ENCODE data around the gene MRGPRX2. TPM values are rescaled to one million over a fixed set of nuclear protein-coding genes. Genes with fewer than 3 reads are reported as not detected.

Gene MRGPRX2
- total RNA-seq (ENCODE audit: unreplicated experiment): not detected
- long read RNA-seq: 0 reads

DNA sequence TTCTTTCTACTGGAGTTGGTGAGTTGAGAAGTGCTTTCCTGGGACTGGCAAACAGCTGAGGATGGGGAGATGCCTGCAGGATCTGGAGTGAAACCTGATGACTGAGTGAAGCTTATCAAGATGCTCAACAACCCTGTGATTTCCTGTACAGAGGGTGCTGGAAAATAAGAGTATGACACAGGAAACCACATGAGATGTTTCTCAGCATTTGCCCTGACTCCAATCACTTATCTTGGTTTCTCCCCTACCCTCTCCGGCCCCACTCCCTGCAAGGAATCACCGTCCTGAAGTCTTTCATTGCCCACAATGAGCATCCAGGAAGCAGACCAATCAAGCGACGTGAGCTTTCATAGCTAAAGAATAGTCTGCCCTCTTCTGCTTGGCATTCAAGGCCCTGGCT lies at the start of gene MRGPRX2:
TSS of gene MRGPRX2 (minus strand) at position 89 of the 400 bp plus-strand sequence. CDS start 4,315 bp downstream, outside the sequence.
- Mint-ChIP-seq H3K4me3 (ENCODE audit: unreplicated experiment) (no peak within 1 kb of the TSS), H3K9me3 (ENCODE audit: unreplicated experiment) (no peaks in the 10 kb centered on the region), H3K27me3 (ENCODE audit: unreplicated experiment) (no peaks in the 10 kb centered on the region), H3K4me1 (ENCODE audit: low read depth, unreplicated experiment) (no peaks in the 10 kb centered on the region), H3K27ac (ENCODE audit: unreplicated experiment) (no peak within 1 kb of the TSS), H3K36me3 (ENCODE audit: unreplicated experiment) (no peaks in the 10 kb centered on the region)
- TF ChIP-seq, protein P1, sequence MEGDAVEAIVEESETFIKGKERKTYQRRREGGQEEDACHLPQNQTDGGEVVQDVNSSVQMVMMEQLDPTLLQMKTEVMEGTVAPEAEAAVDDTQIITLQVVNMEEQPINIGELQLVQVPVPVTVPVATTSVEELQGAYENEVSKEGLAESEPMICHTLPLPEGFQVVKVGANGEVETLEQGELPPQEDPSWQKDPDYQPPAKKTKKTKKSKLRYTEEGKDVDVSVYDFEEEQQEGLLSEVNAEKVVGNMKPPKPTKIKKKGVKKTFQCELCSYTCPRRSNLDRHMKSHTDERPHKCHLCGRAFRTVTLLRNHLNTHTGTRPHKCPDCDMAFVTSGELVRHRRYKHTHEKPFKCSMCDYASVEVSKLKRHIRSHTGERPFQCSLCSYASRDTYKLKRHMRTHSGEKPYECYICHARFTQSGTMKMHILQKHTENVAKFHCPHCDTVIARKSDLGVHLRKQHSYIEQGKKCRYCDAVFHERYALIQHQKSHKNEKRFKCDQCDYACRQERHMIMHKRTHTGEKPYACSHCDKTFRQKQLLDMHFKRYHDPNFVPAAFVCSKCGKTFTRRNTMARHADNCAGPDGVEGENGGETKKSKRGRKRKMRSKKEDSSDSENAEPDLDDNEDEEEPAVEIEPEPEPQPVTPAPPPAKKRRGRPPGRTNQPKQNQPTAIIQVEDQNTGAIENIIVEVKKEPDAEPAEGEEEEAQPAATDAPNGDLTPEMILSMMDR (IDR thresholded peaks at IDR 0.05; ENCODE audit: partially characterized antibody, unreplicated experiment): no peak
- DNase-seq: no peak

DNA sequence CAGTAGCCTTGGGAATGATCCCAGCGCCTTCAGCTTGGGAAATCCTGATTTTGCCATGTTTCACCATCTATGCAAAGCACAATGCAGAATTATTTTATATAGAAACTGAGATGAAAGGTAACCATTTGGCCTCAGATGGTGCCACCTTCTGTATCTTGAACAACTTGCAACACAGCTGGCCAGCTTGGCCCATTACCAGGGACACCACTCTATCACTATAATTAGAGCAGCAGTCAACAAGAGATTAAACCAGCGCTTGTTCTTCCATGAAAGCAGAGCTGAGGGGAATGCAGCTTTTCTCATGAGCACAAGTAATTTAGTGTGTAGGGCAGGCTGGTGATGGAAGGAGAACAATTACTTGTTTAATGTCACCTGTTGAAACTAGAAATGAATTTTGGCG lies 49.8 kb upstream of the MRGPRX2 start:
- H3K27ac Mint-ChIP-seq (ENCODE audit: unreplicated experiment): no peak overlapping the region
- no peaks in the 10 kb centered on the region for H3K9me3 Mint-ChIP-seq (ENCODE audit: unreplicated experiment)
- no peaks in the 10 kb centered on the region for H3K4me1 Mint-ChIP-seq (ENCODE audit: low read depth, unreplicated experiment)
- no peaks in the 10 kb centered on the region for H3K27me3 Mint-ChIP-seq (ENCODE audit: unreplicated experiment)
- DNase-seq: no peak
- TF ChIP-seq, protein P1 (IDR thresholded peaks at IDR 0.05; ENCODE audit: partially characterized antibody, unreplicated experiment): no peak
- no peak overlapping the region for H3K4me3 Mint-ChIP-seq (ENCODE audit: unreplicated experiment)
- no peaks in the 10 kb centered on the region for H3K36me3 Mint-ChIP-seq (ENCODE audit: unreplicated experiment)

DNA sequence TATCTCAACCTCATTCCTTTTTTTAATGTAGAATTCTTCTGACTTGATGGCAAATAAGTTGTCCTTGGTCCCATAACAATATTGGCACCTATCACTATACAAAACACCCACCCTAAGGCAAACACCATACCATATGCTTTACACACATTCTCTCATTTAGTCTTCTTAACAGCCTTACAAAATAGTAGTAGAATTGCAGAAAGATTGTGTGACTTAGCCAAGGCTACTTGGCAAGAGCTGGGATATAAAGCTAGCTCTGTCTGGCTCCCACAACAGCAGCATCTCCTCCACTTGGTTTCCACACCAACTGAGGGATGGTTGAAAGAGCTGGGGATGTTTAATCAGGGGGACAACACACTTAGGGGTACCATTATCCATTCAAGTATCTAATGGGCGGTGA lies 46.6 kb upstream of the MRGPRX2 start:
- H3K27me3 Mint-ChIP-seq (ENCODE audit: unreplicated experiment): no peaks in the 10 kb centered on the region
- no peaks in the 10 kb centered on the region for H3K9me3 Mint-ChIP-seq (ENCODE audit: unreplicated experiment)
- H3K4me1 Mint-ChIP-seq (ENCODE audit: low read depth, unreplicated experiment): no peaks in the 10 kb centered on the region
- H3K27ac Mint-ChIP-seq (ENCODE audit: unreplicated experiment): no peak overlapping the region
- no peaks in the 10 kb centered on the region for H3K36me3 Mint-ChIP-seq (ENCODE audit: unreplicated experiment)
- no peak for DNase-seq
- TF ChIP-seq, protein P1 (IDR thresholded peaks at IDR 0.05; ENCODE audit: partially characterized antibody, unreplicated experiment): no peak
- H3K4me3 Mint-ChIP-seq (ENCODE audit: unreplicated experiment): no peak overlapping the region

DNA sequence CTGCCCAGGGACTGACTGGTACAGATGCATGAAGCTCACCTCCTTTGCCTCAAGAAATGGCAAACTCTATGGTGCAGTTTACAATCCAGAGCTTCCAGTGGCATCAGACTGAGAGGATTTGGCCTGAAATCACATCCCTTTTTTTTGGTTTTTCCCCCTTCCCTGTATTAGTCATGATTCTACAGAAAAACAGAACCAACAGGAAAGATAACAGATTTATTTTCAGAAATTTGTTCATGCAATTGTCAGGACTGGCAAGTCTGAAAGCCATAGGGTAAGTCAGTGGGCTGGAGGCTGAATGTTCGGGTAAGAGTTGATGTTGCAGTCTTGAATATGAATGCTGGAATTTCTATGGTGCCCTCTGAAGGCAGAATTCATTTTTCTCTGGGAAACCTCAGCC lies 44.5 kb upstream of the MRGPRX2 start:
- Mint-ChIP-seq H3K36me3 (ENCODE audit: unreplicated experiment) (no peaks in the 10 kb centered on the region), H3K4me1 (ENCODE audit: low read depth, unreplicated experiment) (no peaks in the 10 kb centered on the region)
- TF ChIP-seq, protein P1 (IDR thresholded peaks at IDR 0.05; ENCODE audit: partially characterized antibody, unreplicated experiment): no peak

DNA sequence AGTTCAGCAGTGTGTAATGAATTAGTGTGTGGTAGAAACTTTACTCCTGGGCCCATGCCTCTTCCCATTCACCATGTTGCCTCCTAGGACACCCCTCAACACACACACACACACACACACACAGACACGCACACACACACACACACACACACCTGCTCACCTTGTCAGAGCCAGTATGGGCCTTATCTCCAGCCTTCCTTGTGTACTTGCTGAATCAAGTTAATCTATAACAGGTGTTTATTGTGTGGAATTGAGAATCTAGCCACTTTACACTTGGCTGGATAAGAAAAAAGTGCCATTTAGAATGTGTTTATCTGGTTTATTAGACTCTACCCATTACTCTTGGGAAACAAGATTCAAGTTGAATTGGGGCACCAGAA lies 42.0 kb upstream of the MRGPRX2 start:
- Mint-ChIP-seq H3K36me3 (ENCODE audit: unreplicated experiment) (no peaks in the 10 kb centered on the region), H3K4me1 (ENCODE audit: low read depth, unreplicated experiment) (no peaks in the 10 kb centered on the region), H3K9me3 (ENCODE audit: unreplicated experiment) (no peaks in the 10 kb centered on the region), H3K27me3 (ENCODE audit: unreplicated experiment) (no peaks in the 10 kb centered on the region), H3K4me3 (ENCODE audit: unreplicated experiment) (no peak overlapping the region), H3K27ac (ENCODE audit: unreplicated experiment) (no peak overlapping the region)
- no peak for DNase-seq
- TF ChIP-seq, protein P1 (IDR thresholded peaks at IDR 0.05; ENCODE audit: partially characterized antibody, unreplicated experiment): no peak

More for the DNA sequence above, 44.5 kb upstream of the MRGPRX2 start:
- H3K9me3 Mint-ChIP-seq (ENCODE audit: unreplicated experiment): no peaks in the 10 kb centered on the region
- no peak for DNase-seq
- H3K27ac Mint-ChIP-seq (ENCODE audit: unreplicated experiment): no peak overlapping the region
- H3K4me3 Mint-ChIP-seq (ENCODE audit: unreplicated experiment): no peak overlapping the region
- H3K27me3 Mint-ChIP-seq (ENCODE audit: unreplicated experiment): no peaks in the 10 kb centered on the region
